ENCODE measurements around the gene B3GALT6.

The B3GALT6 gene

DNA sequence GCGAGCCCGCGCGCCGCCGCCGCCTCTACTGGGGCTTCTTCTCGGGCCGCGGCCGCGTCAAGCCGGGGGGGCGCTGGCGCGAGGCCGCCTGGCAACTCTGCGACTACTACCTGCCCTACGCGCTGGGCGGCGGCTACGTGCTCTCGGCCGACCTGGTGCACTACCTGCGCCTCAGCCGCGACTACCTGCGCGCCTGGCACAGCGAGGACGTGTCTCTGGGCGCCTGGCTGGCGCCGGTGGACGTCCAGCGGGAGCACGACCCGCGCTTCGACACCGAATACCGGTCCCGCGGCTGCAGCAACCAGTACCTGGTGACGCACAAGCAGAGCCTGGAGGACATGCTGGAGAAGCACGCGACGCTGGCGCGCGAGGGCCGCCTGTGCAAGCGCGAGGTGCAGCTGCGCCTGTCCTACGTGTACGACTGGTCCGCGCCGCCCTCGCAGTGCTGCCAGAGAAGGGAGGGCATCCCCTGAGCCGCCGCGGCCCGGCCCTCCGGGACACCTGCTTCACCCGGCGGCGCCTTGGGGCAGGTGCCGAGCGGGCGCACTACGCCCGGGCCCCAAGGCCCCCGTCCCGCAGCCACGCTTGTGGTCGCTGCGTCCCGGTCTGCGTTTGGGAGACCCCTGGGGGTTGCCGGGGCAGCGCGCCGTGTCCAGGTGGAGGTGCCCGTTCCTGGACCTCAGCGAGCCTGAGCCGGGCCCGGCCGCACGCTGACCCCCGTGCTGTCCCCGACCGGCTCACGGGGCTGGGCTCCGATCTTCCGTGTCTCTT lies 944 bp downstream of the B3GALT6 start:
- no peak for DNase-seq

- DNase-seq, result no peak
These were observed 1.5 kb downstream of the B3GALT6 start for GRCh38 chr1:1233567-1233892.

GRCh38 chr1:1234180-1234808 lies 2.3 kb downstream of the B3GALT6 start:
- no peak for DNase-seq

DNA sequence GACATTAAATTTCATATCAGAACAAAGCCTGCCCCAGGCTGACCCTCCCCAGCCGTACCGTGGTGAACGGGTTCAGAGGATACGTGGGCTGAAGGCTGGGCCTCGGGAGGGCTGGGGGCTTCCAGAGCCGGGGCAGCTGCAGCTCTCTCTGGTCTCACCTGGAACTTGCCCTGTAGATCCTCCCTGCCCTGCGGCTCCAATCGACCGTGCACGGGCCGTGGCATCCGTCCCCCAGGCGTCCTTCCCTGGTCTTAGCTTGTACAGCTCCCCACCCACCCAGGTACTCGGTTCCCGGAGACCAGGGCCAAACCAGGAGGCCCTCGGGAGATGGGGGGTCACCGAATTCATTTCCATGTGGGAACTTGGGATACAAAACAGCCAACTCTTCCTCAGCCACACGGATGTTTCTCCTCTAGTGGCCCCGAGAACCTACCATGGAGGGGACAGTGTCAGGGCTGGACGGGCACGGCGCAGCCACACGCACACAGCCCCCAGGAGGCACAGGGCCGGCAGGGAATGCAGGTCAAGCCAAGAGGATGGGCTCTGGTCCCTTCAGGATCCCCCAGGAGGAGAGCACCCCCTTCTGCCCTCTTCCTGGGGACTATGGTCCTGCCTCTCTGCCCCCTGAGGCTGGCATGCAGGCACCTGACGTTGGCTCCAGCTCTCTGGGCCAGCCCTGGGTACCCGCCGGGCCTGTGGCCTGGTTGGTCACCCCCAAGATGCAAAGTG lies 3.1 kb downstream of the B3GALT6 start:
- DNase-seq, result no peak

GRCh38 chr1:1236176-1236763 lies 4.2 kb downstream of the B3GALT6 start:
- DNase-seq, result no peak

- no peak for DNase-seq
These were observed 5.2 kb downstream of the B3GALT6 start for GRCh38 chr1:1236945-1237873.

DNA sequence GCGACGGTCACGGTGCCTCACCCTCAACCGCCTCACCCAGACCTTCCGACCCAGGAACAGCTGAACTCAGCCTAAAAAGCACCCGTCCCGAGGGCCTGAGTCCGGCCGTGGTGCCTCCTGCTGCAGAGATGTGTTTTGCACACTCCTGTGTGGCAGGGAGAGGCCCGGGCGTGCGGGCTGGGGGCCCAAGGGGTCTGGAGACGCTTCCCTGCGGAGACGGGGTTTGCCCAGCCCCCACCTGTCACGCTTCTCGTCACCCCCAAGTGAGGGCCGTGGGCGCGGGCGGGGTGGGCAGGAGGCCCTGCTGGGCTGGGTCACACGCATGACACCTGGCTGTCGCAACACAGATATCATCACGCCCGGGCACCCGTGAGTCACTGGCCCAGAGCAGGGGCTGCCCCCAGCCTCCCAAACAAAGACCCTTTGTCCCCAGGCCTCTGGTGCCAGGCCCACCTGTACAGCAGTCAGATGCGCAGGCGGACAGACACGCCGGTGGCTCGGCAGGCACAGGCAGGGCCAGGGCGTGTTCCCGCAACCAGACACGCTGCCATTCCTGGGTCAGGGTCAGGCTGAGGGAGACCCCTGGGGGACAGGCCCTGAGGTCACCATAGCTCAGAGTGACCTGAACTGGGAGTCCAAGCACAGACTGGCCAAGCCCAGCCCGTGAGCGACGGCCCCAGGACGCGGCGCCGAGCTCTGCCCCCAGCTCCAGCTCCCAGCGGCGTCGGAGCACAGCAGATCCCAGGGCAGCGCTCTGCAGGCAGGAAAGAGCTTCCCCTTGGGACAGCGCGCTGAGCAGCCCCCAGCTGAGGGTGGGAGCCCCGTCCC lies 6.1 kb downstream of the B3GALT6 start:
- no peak for DNase-seq

GRCh38 chr1:1238702-1239178 lies 6.7 kb downstream of the B3GALT6 start:
- no peak for DNase-seq

GRCh38 chr1:1239227-1239613 lies 7.2 kb downstream of the B3GALT6 start:
- no peak for DNase-seq

- no peak for DNase-seq
These were observed 7.7 kb downstream of the B3GALT6 start for GRCh38 chr1:1239614-1240347.

DNA sequence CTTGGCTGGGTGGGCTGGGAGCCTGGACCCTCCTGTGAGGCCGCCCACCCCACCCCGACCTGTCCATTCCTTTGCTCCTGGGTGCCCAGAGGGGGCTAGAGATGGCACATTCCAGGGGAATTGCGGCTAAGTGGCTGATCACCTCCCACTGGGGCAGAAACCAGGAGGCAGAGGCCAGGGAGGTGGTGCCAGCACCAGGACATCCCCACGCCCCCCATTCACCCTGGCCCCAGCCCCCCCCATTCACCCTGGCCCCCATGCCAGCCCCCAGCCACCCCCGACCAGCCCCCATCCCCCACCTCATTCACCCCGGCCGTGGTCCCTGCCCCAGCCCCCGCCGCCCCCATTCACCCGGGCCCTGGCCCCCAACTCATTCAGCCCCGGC lies 8.3 kb downstream of the B3GALT6 start:
- DNase-seq, result no peak

- DNase-seq, result no peak
These were observed 9.0 kb downstream of the B3GALT6 start for GRCh38 chr1:1240822-1241587.

- no peak for DNase-seq
These were observed 9.7 kb downstream of the B3GALT6 start for GRCh38 chr1:1241588-1242219.

DNA sequence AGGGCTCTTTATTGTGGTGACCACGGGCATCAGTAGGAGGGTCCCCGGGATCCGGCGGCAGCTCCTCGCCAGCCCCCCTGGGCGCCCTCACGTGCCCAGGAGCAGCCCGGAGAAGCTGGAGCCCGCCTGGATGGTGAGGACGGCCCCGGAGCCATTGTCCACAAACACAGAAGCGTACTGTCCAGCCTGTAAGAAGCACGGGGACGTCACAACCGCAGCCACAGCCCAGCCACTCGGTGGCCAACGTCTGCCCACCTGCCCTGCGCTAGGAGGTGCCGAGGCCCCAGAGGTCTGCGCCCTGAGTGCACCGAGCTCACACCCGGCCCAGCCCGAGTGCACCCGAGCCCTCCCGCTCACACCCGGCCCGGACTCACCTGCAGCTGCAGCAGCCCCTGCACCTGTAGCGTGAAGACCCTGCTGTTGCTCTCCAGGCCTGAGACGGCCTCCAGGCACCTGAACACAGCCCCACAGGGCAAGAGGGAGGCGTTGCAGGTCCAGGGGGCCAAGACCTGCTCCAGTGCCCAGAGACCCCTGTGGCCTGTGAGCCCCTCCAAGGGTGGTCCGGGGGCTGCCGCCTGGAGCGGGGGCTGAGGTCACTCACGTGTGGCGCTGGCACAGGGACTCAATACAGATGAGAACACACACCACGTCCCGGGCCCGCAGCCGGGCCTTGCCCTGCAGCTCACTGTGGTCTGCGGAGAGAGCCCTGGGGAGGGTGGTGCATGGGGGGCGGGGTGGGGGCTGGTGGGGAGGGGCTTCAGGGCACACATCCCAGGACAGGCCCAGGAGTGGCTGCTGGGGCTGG lies 10.6 kb downstream of the B3GALT6 start:
- no peak for DNase-seq

DNA sequence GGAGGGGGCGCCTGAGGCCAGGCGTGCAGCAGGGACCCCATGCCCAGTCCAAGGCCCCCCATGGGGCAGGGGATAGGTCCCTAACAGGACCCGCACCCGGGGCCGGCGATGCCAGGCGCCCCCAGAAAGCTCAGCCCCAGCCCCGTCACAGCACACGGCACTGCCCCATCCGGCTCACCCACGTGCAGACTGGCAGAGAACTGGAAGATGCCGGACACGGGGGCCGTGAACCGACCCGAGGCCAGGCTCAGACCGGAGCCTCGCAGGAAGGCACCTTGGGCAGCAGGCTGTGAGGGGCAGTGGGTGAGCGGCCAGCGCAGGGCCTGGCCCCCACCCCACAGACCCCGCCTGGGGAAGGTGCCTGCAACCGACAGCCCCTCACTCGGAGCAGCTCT lies 11.2 kb downstream of the B3GALT6 start:
- DNase-seq, result no peak

GRCh38 chr1:1243807-1244191 lies 11.8 kb downstream of the B3GALT6 start:
- DNase-seq, result no peak

DNA sequence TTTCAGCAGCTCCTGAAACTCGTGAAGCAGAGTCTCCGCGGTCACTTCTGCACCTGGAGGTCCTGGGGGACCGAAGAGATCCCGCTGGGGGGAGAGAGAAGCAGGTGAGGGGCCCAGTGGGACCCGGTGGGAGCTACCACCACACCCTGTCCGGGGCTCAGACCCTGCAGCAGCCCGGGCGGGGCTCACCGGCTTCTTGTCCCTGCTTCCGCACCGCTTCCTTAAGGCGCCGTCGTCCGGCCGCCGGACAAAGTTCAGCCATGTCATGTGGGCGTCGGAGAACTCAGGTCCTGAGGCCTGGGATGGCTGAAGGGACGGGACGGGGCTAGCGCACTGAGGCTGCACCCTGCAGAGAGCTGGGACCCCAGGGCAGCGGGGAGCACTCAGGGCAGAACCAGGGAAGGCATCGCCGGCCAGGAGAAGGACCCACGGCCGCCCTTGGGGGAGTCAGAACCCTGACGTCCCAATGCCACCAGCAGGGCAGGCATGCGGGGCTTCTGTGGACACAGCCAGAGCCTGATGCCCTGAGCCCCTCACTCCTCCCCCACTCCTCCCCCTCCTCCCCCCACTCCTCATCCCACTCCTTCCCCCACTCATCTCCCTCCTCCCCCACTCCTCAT lies 12.3 kb downstream of the B3GALT6 start:
- DNase-seq, result no peak

GRCh38 chr1:1245178-1245816 lies 13.3 kb downstream of the B3GALT6 start:
- no peak for DNase-seq

All from CD4-positive, alpha-beta T cell treated with Interleukin-4 for 4 hours (primary cell).